ENCODE measurements around the gene CDRT4. TPM values are rescaled to one million over a fixed set of nuclear protein-coding genes. Genes with fewer than 3 reads are reported as not detected.
A peak's percentile ranks its signal among the peaks of the same experiment; 100 is the strongest.

CDRT4 gene
- polyA plus RNA-seq, 1 experiment = 5.9 TPM

DNA sequence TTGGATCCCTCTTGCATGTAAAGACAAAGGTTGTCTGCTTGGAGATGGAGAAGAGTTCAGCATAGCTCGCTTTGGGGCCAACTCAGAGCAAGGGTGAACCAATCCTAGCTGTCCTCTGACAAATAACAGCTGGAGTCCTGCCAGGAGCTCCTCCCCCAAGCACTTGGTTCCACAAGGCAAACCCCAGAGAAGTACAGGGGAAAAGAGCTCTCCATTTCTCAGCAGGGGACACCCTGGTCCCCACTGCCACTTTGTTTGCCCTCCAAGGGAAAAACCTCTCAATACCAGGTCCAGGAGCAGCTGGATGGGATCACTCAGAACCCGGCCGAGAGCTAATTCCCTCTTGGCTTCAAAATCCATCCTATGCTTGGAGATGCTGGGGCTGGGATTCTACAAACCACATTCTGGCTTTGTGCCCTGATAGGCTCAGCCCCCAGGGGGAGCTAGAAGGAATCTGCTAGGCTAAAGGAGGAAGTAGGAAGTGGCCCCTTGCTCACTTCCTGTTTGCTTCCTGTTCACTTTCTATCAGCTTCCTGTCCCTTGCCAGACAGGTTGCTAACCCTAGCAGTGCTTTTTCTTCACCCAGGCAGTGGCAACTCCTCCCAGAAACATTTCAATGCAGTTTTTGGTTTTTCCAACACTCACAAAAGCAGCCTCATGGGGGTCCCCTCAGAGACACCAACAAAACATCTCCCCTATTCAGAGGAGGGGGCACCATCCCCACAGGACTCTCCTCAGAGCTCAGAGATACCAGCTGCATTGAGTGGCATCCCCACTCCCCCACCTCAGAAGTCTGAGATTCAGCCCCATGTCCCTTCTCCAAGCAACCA lies 30.7 kb downstream of the CDRT4 start:
- Histone ChIP-seq H3K27me3 (ENCODE audit: control insufficient read depth, insufficient read depth, low read length) (no peaks in the 10 kb centered on the region), H3K4me3 (ENCODE audit: low read depth, low read length) (no peak overlapping the region), H3K36me3 (ENCODE audit: control insufficient read depth, insufficient read depth, low read length) (no peaks in the 10 kb centered on the region; the same call in 1 of the 2 replicates)
- POLR2A ChIA-PET = no interaction called here
- TF ChIP-seq, protein P1, sequence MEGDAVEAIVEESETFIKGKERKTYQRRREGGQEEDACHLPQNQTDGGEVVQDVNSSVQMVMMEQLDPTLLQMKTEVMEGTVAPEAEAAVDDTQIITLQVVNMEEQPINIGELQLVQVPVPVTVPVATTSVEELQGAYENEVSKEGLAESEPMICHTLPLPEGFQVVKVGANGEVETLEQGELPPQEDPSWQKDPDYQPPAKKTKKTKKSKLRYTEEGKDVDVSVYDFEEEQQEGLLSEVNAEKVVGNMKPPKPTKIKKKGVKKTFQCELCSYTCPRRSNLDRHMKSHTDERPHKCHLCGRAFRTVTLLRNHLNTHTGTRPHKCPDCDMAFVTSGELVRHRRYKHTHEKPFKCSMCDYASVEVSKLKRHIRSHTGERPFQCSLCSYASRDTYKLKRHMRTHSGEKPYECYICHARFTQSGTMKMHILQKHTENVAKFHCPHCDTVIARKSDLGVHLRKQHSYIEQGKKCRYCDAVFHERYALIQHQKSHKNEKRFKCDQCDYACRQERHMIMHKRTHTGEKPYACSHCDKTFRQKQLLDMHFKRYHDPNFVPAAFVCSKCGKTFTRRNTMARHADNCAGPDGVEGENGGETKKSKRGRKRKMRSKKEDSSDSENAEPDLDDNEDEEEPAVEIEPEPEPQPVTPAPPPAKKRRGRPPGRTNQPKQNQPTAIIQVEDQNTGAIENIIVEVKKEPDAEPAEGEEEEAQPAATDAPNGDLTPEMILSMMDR (IDR thresholded peaks at IDR 0.05; ENCODE audit: insufficient read depth, low read depth, low read length) = peak; percentile 17; the same call in 1 of the 2 replicates
- CTCF ChIA-PET = interaction anchor here (0.7 to 2.0 kb wide), 7 partner anchors 12 to 178 kb away, joined by 3 to 7 read pairs (median 6); no protein-coding TSS in a partner anchor
- no peak for DNase-seq (ENCODE audit: low read depth)

DNA sequence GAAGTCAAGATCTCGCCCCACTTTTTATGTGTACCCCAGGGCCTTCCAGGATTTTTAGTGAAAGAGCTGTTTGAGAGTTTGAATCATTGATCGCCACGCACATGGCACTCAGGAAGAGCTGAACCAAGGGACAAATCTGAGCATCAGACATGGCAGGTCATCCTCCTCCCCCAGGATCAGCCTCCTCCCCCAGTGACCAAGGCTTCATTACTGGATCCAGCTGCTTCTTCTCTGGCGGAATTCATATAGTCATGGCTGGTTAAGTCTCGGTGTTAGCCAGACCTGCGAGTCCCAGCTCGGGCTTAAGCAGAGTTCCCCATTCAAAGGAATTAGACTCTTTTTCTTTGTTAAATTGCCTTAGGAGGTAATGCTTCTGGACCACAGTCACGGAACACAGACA lies 32.5 kb downstream of the CDRT4 start:
- POLR2A ChIA-PET = interaction anchor here (0.6 kb wide), 1 partner anchor 31 kb away, joined by 3 read pairs; no protein-coding TSS in a partner anchor
- no peaks in the 10 kb centered on the region for H3K27me3 ChIP-seq (ENCODE audit: control insufficient read depth, insufficient read depth, low read length)
- CTCF ChIA-PET = interaction anchor here (0.6 to 3.2 kb wide), 5 partner anchors 23 to 177 kb away, joined by 3 to 12 read pairs (median 4); no protein-coding TSS in a partner anchor
- no peaks in the 10 kb centered on the region; the same call in 1 of the 2 replicates for H3K36me3 ChIP-seq (ENCODE audit: control insufficient read depth, insufficient read depth, low read length)
- TF ChIP-seq, protein P1 (IDR thresholded peaks at IDR 0.05; ENCODE audit: insufficient read depth, low read depth, low read length) = no peak
- H3K4me3 ChIP-seq (ENCODE audit: low read depth, low read length) = no peak overlapping the region
- DNase-seq (ENCODE audit: low read depth) = no peak

GRCh38 chr17:15432807-15433611 lies 34.4 kb downstream of the CDRT4 start:
- POLR2A ChIA-PET = no interaction called here
- no peak for DNase-seq (ENCODE audit: low read depth)
- Histone ChIP-seq H3K36me3 (ENCODE audit: control insufficient read depth, insufficient read depth, low read length) (no peaks in the 10 kb centered on the region), H3K4me3 (ENCODE audit: low read depth, low read length) (no peak overlapping the region), H3K27me3 (ENCODE audit: control insufficient read depth, insufficient read depth, low read length) (no peaks in the 10 kb centered on the region)
- CTCF ChIA-PET = interaction anchor here (0.9 to 3.2 kb wide), 5 partner anchors 14 to 175 kb away, joined by 3 to 12 read pairs (median 6); no protein-coding TSS in a partner anchor
- TF ChIP-seq, protein P1 (IDR thresholded peaks at IDR 0.05; ENCODE audit: insufficient read depth, low read depth, low read length) = no peak

GRCh38 chr17:15431766-15432165 lies 35.7 kb downstream of the CDRT4 start:
- TF ChIP-seq, protein P1 (IDR thresholded peaks at IDR 0.05; ENCODE audit: insufficient read depth, low read depth, low read length) = no peak
- Histone ChIP-seq H3K4me3 (ENCODE audit: low read depth, low read length) (no peak overlapping the region), H3K36me3 (ENCODE audit: control insufficient read depth, insufficient read depth, low read length) (no peaks in the 10 kb centered on the region), H3K27me3 (ENCODE audit: control insufficient read depth, insufficient read depth, low read length) (no peaks in the 10 kb centered on the region; the same call in 1 of the 2 replicates)
- no peak for DNase-seq (ENCODE audit: low read depth)
- CTCF ChIA-PET = interaction anchor here (1.2 to 3.2 kb wide), 3 partner anchors 13 to 72 kb away, joined by 3 to 8 read pairs (median 6); no protein-coding TSS in a partner anchor
- POLR2A ChIA-PET = no interaction called here
